OCI-LY7 (cell line): ENCODE measurements around the gene CATSPERZ. TPM values are rescaled to one million over a fixed set of nuclear protein-coding genes. Genes with fewer than 3 reads are reported as not detected.

Experiments
- BruUV-seq: library from RNA; stranded (reverse); fragments of 400-500 nt; replicated peaks from 2 replicates; lab custom pipeline; 2021; lab: Mats Ljungman, UMichigan
- CTCF ChIA-PET: fragments of 300-600 bp; sonication (Branson Sonifier 250); formaldehyde crosslinking; loops from one replicate; lab custom pipeline; 2022; ENCODE audit warnings: antibody characterized with exemption; ENCODE audit not compliant: unreplicated experiment; lab: Charles Lee
- POLR2A ChIA-PET: fragments of 300-600 bp; sonication (Branson Sonifier 250); formaldehyde crosslinking; loops from one replicate; lab custom pipeline; 2022; ENCODE audit warnings: antibody characterized with exemption; lab: Charles Lee
- DNase-seq: peaks from one replicate; pipeline ENCODE4 v3.0.0-alpha.2; 2015; ENCODE audit warnings: low spot score
- H2AFZ ChIP-seq: fragments of 200-600 bp; sonication (generic), shearing (Covaris generic); 2 replicates; pipeline ENCODE4 v1.6.1; 2014; ENCODE audit warnings: mild to moderate bottlenecking, antibody characterized with exemption, low read length, moderate library complexity
- H3K27ac ChIP-seq: fragments of 200-600 bp; sonication (generic); 2 replicates; pipeline ENCODE4 v1.5.1; 2014; ENCODE audit warnings: mixed run types, low read depth, mild to moderate bottlenecking, moderate library complexity, low read length, inconsistent platforms; ENCODE audit not compliant: poor library complexity, severe bottlenecking
- H3K36me3 ChIP-seq: fragments of 200-600 bp; sonication (generic); 2 replicates; pipeline ENCODE4 v1.6.1; 2014; ENCODE audit warnings: mild to moderate bottlenecking, antibody characterized with exemption, low read length, moderate library complexity, mixed read lengths; ENCODE audit not compliant: insufficient read depth
- H3K4me1 ChIP-seq: fragments of 200-600 bp; sonication (generic); 2 replicates; pipeline ENCODE4 v1.5.1; 2014; ENCODE audit warnings: mild to moderate bottlenecking, low read length; ENCODE audit not compliant: insufficient read depth, poor library complexity, severe bottlenecking
- H3K4me2 ChIP-seq: fragments of 200-600 bp; sonication (generic); 2 replicates; pipeline ENCODE4 v1.6.1; 2014; ENCODE audit warnings: mild to moderate bottlenecking, low read length
- H3K4me3 ChIP-seq: fragments of 200-600 bp; sonication (generic); 2 replicates; pipeline ENCODE4 v1.5.1; 2014; ENCODE audit warnings: mild to moderate bottlenecking, low read depth, low read length; ENCODE audit not compliant: poor library complexity, severe bottlenecking
- H3K79me2 ChIP-seq: fragments of 200-600 bp; sonication (generic); 2 replicates; pipeline ENCODE4 v1.6.1; 2016; ENCODE audit warnings: low read depth, mild to moderate bottlenecking, low read length, moderate library complexity, mixed read lengths; ENCODE audit not compliant: insufficient read depth
- H3K9me2 ChIP-seq: fragments of 200-600 bp; sonication (generic); 2 replicates; pipeline ENCODE4 v1.6.1; 2016; ENCODE audit warnings: mild to moderate bottlenecking, low read length, mixed read lengths; ENCODE audit not compliant: insufficient read depth
- H3K9me3 ChIP-seq: fragments of 200-600 bp; sonication (generic); 2 replicates; pipeline ENCODE4 v1.6.1; 2014; ENCODE audit warnings: mild to moderate bottlenecking, mixed run types, low read length, mixed read lengths
- H4K20me1 ChIP-seq: fragments of 200-600 bp; sonication (generic); 2 replicates; pipeline ENCODE4 v1.6.1; 2014; ENCODE audit warnings: mild to moderate bottlenecking, antibody characterized with exemption, low read length, moderate library complexity, mixed read lengths; ENCODE audit not compliant: insufficient read depth
- EZH2phosphoT487 ChIP-seq: fragments of 200-600 bp; sonication (generic); IDR thresholded peaks from 2 replicates; pipeline ENCODE4 v1.6.1; 2018; ENCODE audit warnings: low read depth, borderline replicate concordance, mild to moderate bottlenecking, mixed run types, antibody characterized with exemption, low read length, moderate library complexity, mixed read lengths
- intact Hi-C: fragments of 100-400 bp; cut with micrococcal nuclease; formaldehyde crosslinking; loops from one replicate; pipeline ENCODE4 v1.10.0; 2022; ENCODE audit not compliant: unreplicated experiment
- total RNA-seq, 2 experiments: library from RNA; depleted of rRNA in 1 of 2; stranded (reverse); fragments of >200 nt in 1 of 2; shearing (Covaris generic) in 1 of 2; gene quantifications; 2 replicates each; pipeline ENCODE4 v1.2.3, GENCODE V29; 2014 to 2022
- TF ChIP-seq, protein P1 (sequence below): fragments of 200-600 bp; sonication (generic); conservative IDR thresholded peaks from 2 replicates; pipeline ENCODE4 v1.5.1; 2014; ENCODE audit warnings: mild to moderate bottlenecking, antibody characterized with exemption, low read length, moderate library complexity, mixed read lengths

The CATSPERZ gene
- total RNA-seq, 2 experiments from 2014 or later = 0.38 TPM; not detected in 1

DNA sequence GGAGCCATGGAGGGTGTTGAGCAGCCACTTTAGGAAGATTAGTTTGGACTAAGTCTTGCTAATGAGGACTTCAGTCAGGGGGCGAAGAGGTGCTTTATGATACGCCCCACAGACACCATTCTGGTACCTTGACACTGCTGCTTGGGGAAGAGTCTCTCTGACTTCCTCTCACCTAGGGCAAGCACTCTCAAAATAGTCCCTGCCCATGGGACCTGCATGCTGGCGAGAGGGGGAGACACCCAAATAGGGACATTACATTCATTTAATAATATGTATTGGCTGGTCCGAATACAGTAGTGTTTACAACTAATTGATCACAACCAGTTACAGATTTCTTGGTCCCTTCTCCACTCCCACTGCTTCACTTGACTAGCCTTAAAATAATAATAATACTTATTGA lies 4.4 kb upstream of the CATSPERZ start:
- POLR2A ChIA-PET = no interaction called here
- no peaks in the 10 kb centered on the region for H3K36me3 ChIP-seq
- BruUV-seq = no TSS peak
- H2AFZ ChIP-seq = no peak overlapping the region
- H3K9me3 ChIP-seq = no peaks in the 10 kb centered on the region
- intact Hi-C loops = no loop called here
- no peak overlapping the region for H3K27ac ChIP-seq
- TF ChIP-seq, protein P1, sequence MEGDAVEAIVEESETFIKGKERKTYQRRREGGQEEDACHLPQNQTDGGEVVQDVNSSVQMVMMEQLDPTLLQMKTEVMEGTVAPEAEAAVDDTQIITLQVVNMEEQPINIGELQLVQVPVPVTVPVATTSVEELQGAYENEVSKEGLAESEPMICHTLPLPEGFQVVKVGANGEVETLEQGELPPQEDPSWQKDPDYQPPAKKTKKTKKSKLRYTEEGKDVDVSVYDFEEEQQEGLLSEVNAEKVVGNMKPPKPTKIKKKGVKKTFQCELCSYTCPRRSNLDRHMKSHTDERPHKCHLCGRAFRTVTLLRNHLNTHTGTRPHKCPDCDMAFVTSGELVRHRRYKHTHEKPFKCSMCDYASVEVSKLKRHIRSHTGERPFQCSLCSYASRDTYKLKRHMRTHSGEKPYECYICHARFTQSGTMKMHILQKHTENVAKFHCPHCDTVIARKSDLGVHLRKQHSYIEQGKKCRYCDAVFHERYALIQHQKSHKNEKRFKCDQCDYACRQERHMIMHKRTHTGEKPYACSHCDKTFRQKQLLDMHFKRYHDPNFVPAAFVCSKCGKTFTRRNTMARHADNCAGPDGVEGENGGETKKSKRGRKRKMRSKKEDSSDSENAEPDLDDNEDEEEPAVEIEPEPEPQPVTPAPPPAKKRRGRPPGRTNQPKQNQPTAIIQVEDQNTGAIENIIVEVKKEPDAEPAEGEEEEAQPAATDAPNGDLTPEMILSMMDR = no peak
- TF ChIP-seq EZH2phosphoT487 = no peak
- H3K9me2 ChIP-seq = no peaks in the 10 kb centered on the region
- H3K79me2 ChIP-seq = no peaks in the 10 kb centered on the region
- CTCF ChIA-PET = no interaction called here
- H3K4me3 ChIP-seq = no peak overlapping the region
- peaks cover 7% of the 10 kb centered on the region for H3K4me1 ChIP-seq
- no peaks in the 10 kb centered on the region for H4K20me1 ChIP-seq
- H3K4me2 ChIP-seq = no peak overlapping the region
- no peak for DNase-seq

DNA sequence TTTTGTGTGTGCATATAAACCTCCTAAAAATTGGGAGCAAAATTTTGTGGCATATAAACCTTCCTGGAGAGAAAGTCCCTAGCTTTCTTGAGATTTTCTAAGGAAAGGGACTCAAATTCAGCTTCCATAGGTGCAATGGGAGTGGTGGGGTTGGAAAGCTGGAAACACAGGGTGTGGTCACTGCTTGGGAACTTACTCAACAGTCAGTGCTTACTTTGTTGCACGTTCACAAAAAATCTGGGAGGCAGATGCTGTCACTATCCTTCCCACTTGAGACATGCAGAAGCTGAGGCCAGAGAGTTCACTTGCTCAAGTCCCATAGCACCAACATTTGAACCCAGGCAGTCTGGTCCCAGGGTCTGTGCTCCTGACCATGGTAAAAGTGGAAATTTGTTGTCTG lies 3.9 kb upstream of the CATSPERZ start:
- Histone ChIP-seq H3K9me3 (no peaks in the 10 kb centered on the region), H3K79me2 (no peaks in the 10 kb centered on the region), H4K20me1 (no peaks in the 10 kb centered on the region), H3K4me2 (no peak overlapping the region), H3K4me1 (peaks cover 9% of the 10 kb centered on the region), H2AFZ (no peak overlapping the region), H3K4me3 (no peak overlapping the region), H3K27ac (no peak overlapping the region), H3K36me3 (no peaks in the 10 kb centered on the region), H3K9me2 (no peaks in the 10 kb centered on the region)
- POLR2A ChIA-PET = no interaction called here
- intact Hi-C loops = no loop called here
- CTCF ChIA-PET = no interaction called here
- TF ChIP-seq, protein P1 = no peak
- TF ChIP-seq EZH2phosphoT487 = no peak
- no peak for DNase-seq
- BruUV-seq = no TSS peak

DNA sequence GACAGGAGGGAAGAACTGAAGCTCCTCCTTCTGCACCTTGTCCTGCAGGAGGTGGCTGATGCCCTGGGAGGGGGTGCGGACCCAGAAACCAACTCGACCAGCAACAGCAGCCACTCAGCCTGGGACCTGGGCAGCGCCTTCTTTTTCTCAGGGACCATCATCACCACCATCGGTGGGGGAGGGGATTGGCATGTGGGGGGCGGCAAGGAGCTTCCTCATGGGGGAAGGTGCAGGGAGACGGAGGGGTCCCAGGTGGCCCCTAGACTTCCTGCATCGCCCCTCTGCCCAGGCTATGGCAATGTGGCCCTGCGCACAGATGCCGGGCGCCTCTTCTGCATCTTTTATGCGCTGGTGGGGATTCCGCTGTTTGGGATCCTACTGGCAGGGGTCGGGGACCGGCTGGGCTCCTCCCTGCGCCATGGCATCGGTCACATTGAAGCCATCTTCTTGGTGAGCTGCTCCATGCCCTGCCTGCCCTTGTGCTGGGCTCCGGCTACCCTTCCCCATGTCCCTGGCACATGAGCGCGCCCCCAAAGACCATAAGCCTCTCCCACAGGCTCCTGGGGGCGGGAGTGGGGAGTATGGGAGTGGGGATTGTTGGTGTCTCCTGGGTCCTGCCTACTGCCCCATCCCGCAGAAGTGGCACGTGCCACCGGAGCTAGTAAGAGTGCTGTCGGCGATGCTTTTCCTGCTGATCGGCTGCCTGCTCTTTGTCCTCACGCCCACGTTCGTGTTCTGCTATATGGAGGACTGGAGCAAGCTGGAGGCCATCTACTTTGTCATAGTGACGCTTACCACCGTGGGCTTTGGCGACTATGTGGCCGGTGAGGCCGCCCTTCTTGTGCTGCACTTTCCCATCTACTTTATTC lies 3.1 kb upstream of the CATSPERZ start:
- ChIA-PET POLR2A (no interaction called here), CTCF (no interaction called here)
- H3K9me2 ChIP-seq = no peaks in the 10 kb centered on the region
- BruUV-seq = no TSS peak
- H3K27ac ChIP-seq = no peak overlapping the region
- H2AFZ ChIP-seq = no peak overlapping the region
- intact Hi-C loops = no loop called here
- H4K20me1 ChIP-seq = no peaks in the 10 kb centered on the region
- H3K4me1 ChIP-seq = peaks cover 9% of the 10 kb centered on the region
- H3K4me2 ChIP-seq = no peak overlapping the region
- H3K4me3 ChIP-seq = no peak overlapping the region
- no peak for DNase-seq
- TF ChIP-seq, protein P1 = no peak
- no peak for TF ChIP-seq EZH2phosphoT487
- no peaks in the 10 kb centered on the region for H3K36me3 ChIP-seq
- no peaks in the 10 kb centered on the region for H3K9me3 ChIP-seq
- no peaks in the 10 kb centered on the region for H3K79me2 ChIP-seq
